Mucosa of gallbladder (tissue), 1 donor: Measurements from ENCODE around the gene TBC1D5. TPM values are rescaled to one million over a fixed set of nuclear protein-coding genes. Genes with fewer than 3 reads are reported as not detected.

Experiments used
- DNase-seq: peaks from one replicate; pipeline ENCODE4 v3.0.0-alpha.2; 2020; ENCODE audit warnings: low spot score
- total RNA-seq: library from RNA; stranded (reverse); gene quantifications from one replicate; pipeline ENCODE4 v1.2.1, GENCODE V29; 2021
- donor health status: DM: no; HTN: no; CAD: no.

The TBC1D5 gene
- total RNA-seq, 1 donor from 2014 or later, result 60.0 TPM

DNA sequence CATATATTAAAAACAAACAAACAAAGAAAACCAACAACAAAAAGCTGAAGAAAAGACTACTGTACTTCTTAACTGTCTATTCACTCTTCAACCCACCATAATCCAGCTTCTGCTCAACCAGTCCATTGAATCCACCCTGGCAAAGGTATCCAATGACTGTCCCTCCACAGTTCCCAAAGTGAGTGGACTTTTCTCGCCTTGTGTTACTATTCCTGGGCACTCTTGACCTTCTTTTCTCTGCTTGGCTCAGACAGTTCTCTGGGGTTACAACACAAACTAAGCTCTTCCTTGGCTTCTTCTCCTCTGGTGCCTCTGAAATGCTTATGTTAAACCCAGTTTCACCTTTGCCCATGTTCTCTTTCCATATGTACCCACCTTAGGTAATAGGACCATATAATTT is 437.5 kb downstream of the TBC1D5 start:
- no peak for DNase-seq

DNA sequence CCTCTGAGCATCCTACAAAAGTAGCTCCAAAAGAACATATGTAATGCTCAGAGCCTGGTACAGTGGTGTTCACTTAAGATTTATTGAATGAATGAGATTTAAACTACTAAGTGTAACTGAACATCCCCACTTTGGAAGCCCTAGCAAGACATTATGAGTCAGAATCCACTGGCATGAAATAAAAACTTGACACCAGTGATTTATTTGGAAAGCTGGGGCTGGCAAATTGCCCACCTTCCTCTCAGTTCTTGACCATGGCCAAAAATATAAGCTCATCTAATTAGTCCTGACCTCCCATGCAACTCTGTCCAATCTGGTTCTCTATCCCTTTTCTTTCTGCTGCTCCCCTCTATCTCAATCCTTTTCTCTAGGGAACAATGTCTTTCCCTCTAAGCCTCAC is 439.7 kb downstream of the TBC1D5 start:
- no peak for DNase-seq

DNA sequence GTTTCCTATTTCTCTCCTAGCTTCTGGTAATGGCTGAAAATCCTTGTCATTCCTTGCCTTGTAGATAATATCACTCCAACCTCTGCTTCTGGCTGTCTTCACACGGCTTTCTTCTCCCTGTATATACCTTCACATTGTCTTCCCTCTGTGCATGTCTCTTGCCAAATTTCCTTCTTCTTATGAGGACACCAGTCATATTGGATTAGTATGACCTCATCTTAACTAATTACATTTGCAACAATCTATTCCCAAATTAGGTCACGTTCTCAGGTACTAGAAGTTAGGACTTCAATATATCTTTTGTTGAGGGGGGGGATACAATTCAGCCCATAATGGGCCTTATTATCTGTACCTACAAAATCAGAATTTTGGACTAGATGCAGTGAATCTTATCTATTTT is 440.3 kb downstream of the TBC1D5 start:
- DNase-seq, result no peak

DNA sequence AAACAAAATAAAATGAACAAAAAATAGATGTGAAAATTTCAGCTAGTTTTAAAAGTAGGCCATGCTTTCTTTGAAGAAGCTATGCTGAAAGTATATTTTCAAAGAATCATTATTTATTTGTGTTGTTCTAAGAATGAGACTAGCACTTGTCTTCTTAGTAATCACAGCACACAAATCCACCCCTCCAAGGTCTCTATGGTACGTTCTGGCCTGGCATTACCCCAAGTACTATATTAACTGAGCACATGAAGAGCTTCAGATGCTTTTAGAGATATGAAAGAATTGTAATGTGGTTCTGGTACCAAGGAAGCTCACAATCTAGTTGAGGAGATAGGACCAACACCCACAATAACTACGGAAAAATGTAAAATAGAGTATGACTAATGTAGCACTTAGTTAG is 441.2 kb downstream of the TBC1D5 start:
- no peak for DNase-seq

DNA sequence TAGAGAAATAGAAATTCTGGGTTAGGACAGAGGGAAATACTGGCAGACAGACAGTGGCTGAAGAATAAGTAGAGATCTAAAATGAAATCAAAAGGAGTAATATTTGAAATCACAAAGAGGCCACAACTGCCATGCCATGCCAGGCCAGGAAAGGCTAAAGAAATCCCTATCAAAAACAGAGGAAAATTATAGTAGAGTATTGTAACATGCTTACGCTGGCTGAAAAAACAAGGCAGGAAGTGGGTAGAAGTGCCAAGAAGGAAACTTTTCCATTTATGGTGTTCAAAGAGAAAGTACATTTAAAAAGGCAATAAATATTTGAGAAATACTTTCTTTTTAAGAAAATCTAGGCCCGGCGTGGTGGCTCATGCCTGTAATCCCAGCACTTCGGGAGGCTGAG is 442.0 kb downstream of the TBC1D5 start:
- no peak for DNase-seq

DNA sequence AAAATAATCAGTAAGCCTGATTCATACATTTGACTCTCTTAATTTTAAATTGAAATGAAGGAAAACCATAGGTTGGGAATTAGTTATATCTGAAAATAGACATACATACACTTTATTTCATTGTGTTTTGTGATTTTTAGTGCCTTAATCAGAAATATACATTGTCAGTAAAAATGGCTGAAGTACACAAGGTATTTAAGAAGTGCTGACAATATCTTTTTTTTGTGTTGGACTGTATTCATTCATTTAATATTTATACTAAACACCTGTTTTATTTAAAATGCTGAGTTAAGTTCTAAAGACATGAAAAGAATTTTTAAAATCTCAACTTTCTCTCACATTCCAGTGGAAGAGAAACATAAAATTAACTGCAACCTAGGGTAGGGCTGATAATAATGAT is 444.4 kb downstream of the TBC1D5 start:
- no peak for DNase-seq

DNA sequence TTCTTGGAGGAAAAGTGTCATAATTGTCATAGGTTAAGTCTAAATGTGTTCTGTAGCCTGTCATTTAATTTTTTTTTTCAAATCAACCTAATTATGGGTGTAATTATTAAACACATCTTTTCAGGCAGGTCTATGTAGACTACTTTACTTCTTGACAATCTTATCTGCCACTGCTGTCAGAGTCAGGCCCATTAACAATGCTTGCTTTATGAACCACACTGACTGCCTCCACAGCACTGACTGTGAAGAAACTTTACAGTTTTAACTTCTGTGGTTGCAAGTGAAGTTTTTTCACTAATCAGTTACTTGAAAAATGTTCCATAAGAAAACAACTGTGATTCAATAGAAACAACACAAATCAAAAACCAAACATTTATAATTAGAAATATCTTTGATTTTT is 449.9 kb downstream of the TBC1D5 start:
- no peak for DNase-seq

DNA sequence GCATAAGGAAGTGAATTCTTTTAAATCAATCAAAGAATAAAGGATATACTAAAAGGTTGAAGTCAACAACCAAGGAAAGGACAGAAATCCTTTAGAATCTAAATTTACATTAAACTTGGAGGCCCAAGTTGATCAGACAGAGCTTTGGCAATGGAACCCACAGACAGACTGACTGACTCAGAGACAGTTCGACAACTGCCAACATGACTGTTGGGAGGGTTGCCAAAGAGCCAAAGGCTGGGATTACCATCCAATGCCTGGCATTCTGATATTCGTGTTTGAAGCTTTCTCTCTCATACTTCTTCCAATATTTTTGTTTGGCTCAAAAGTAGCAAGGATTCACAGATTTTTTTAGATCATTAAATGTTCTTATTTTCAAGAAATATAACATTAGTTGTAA is 451.5 kb downstream of the TBC1D5 start:
- DNase-seq, result no peak

DNA sequence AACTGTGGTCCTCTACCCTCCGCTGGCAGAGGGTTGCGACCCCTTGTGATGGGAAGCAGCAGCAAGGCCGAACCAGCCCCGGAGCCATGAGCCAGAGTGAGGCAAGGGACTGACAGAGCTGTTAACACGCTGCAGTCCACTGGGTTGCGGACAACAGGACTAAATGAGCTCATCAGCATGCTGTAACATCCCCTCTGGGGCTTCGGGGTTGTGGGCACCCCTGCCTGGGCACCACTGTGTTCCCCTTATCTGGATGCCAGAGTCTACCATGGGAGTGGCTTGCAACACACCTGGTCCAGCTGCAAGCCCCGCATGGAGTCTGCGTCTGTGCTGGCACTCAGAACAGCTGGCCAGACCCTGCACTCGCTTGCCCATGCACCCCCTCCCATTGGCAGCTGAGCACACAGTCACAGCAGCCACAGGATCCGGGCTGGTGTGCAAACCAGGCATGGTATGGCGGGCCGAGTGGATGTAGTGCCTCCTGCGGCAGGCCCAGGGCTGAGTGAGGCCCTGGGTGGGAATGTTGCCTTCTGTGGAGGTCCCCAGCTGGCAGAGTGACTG is 453.5 kb downstream of the TBC1D5 start:
- no peak for DNase-seq

DNA sequence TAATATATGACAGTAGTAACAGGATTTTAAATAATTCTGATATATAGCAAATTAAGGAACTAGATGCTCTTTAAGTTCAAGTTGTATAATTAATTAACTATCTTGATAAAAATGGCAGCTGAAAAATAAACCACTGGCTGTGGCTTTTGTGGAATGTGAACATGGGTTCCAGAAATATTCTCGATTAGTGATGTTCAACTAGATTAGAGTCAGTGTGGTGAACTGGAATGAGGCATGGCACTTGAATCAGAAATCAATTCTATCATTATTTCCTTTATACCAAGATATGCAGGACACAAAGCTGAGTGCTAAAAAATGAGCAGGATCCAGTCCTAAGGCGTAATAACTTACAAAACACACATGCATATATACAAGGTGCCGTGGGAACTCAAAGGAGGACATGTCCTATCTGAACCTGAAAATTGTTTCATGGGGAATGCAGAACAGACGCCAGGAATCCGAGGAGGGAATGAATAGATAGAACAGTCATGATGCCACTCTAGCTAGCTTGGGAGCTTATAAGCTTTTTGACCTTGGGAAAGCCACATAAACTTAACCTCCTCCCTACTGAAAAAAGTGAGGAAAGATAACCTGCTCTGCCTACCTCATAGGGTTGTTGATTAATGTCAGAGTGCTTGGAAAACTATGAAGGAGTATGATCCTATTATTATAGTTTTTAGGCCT is 455.3 kb downstream of the TBC1D5 start:
- DNase-seq, result no peak

DNA sequence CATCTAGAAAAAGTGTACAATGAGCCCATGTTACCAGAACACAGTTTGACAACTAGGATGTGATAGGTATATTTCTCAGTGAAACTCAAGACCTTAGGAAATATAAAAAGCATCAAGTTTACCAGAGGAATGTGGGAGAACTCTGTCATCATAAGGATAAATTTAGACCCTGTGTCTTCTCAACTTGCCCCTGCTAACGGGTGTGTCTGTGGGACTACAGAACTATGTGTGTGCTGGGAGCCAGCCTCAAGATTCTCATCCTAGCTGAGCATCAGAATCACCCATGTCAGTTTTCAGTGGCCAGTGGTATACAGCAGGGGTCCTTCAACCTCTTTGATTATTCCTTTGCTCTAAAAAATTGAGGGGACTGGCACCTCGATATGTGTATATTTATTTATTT is 464.4 kb downstream of the TBC1D5 start:
- DNase-seq, result no peak

DNA sequence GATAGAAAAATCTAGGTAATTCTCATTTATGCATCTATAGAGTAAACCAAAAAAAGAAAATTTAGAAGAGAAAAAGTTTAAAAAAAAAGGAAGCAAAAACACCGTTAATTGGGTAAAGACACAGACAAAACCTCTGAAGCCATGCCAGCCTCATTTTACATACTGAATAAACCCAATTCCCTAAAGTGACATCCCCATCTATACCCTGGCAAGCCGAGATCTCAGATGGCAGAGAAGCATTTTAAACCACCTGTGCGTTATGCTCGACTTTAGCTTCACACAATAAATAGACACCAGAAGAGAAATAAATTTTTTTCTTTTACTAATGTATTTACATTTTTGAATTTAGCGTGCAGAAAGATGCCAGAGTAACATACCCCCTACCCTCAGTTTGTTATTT is 475.6 kb downstream of the TBC1D5 start:
- DNase-seq, result no peak

DNA sequence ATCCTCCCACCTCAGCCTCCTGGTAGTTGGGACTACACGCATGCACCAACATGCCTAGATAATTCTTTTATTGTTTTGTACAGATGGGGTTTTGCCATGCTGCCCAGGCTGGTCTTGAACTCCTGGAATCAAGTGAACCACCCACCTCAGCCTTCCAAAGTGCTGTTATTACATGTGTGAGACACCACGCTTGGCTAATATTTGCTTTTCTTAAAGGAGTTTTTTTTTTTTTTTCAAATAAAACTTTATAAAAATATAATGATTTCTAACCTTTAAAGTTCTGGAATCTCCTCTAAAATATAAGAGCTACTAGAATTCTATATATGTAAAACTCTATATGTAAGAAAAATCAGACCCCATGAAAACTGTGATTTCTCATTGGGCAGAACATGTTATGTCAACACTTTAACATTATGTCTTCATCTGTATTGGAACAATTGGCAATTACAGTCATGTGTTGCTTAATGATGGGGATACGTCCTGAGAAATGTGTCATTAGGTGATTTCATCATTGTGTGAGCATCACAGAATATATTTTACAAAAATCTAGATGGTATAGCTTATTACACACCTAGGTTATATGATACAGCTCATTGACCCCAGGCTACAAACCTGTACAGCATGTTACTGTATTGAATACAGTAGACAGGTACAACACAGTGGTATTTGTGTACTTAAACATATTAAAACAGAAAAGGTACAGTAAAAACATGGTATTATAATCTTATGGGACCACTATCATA is 480.6 kb downstream of the TBC1D5 start:
- no peak for DNase-seq

DNA sequence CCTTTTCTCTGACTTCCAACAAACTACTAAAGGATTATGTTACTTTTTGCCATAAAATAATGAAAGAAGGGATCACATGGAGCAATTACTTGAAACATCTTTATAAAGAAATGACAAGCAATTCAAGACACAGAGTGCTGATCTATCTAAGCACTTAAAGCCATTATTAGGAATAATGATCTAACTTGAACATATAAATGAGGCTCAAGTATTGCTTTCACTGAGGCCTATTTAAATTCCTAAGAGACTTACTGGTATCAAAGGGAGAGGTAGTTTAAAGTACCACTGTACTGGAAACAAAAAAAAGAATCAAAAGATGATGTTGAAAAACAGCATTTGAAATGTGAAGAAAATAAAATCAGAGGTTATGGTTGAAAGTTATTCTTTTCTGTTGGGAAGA is 482.2 kb downstream of the TBC1D5 start:
- no peak for DNase-seq

DNA sequence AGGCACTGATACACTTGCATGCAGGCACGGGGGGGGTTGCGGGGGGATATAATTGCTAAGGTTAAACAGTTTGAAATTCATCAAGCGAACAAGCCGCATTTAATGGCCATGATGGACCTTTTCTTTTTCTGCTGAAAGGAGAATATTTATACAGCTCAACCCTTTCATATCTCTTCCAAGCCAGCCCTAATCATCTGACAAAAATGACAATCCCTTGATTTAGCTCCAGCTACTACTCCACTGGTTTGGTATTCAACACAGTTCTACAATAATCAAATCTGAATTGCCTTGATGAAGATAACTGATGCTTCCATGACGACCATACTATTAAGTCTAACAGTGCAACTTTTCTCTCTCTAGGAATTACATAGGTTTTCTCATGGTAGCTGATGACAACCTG is 482.7 kb downstream of the TBC1D5 start:
- DNase-seq, result no peak

DNA sequence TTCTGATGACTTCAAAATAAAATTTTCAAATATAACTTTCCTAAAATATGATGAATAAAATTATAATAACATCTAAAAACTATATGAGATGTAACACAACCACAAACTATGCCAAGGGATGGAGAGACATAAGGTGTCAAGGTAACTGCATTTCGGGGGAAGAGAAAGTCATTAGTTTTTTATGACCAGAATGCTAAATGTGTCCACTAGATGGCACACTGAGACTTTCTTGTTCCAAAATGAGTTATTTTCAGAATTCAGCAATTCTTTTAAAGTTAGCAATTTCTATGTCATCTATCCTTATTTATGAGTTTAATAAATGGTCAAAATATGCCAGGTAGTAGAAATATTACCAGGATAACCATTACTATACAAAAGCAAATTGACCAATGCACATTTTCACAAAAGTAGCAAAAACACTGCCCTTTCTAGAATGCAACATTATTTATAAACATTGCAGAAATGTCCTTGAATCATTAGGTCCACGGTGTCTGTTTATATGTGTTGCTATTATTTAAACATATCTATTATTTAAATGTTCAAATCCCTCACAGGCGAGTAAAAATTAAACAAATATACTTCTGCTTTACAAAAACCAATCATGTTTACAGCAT is 483.5 kb downstream of the TBC1D5 start:
- DNase-seq, result no peak

DNA sequence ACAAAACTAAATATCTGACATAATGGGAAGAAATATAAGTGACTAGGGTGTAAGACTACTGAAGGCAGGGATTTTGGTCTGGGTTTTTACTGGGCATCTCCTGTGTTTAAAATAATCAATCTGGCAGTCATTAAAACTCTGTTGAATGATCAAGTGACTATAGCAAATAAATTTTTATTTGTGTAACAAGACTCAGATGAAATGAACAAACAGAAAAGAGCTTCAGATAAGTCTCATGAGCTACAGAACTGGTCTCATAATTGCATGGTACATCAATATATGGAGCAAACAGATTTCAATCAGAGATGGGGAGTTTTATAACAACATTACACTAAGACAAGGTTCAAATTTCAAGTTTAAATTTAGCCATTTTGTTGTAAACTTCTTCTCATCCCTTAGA is 485.2 kb downstream of the TBC1D5 start:
- DNase-seq, result no peak

DNA sequence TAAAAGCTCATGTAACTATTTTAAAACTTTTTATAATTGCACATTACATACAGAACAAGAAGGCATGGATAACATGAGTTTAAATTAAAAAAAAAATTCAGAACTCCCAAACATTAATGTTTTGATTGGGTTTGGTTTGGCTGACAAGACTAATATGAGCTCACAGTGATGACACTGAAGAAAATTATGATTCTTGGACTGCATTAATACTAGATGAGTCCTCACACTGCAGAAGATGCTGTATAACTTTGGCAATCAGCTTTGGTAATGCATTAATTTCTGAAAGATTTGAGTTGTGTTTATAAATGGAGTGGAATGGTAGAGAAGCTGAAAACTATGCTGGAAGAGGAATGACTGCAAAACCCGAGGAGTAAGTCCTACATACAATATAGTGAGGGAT is 498.8 kb downstream of the TBC1D5 start:
- no peak for DNase-seq

DNA sequence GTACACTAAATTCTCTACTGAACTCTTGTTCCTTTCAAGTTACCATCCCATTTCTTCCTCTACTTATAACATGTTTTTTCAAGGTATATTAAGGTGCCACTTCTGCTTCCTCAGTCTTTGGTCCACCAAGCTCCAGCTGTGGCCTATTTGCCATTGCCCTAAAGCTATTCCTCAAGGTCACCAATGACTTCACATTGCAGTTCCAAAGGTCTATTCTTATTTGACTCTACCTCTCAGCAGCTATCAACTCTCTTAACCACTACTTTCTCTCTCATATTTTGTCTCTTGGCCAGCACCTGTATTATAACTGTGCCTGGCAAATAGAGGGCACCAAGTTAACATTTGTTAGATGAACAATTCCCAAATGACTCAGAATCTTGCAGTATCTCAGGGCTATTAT is 503.0 kb downstream of the TBC1D5 start:
- no peak for DNase-seq

DNA sequence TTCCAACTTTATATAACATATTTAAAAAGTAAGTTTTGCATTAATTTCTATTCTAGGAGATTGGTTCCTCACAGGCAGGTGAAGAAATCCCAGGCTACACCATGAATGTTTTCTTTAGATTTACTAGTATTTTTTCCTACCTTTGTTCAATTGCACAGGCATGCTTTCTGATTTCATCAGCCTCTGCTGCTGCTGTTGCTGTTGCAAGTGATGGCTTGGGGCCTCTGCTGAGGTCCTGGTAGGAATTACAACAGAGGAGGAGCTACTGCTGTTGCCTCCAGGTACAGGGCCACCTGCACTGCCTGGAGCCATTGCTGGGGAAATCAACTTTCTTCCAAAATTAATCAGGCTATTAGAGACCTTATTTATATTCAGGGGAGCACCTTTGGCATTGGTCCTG is 504.4 kb downstream of the TBC1D5 start:
- DNase-seq, result no peak

DNA sequence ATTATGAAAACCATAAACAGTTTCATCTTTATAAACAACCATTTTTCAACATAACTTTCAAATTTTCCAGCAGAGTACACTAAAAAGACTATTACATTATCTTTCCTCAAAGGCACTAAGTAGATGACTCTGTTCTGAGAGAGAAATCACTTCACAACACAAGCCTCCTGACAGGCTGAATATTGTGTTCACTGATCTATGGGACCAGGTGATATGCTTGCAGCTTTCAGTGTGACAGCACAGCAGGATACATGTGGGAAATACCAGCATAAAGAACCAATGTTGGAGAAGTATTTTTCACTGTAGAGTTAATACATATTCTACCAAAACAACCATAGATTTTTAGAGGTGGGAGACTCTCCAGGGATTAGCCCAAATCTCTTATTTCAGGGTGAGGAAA is 507.1 kb downstream of the TBC1D5 start:
- DNase-seq, result no peak

DNA sequence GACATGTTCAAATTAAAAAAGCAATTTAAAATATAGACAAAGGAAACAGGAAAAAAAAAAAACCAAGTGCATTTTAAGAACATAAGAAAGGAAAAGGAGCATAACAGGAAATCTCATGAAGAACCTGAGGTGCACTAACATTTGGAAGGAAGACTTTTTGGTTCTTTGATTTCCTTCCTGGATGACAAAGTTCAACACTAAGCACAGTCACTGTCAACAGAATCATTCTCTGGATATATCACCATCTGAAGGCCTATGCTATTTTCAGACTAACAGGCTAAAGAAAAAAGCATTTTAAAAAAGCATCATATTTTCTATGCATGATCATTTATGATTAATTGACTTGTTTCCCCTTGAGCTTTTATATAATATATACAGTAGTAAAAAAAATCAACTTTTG is 508.0 kb downstream of the TBC1D5 start:
- no peak for DNase-seq

DNA sequence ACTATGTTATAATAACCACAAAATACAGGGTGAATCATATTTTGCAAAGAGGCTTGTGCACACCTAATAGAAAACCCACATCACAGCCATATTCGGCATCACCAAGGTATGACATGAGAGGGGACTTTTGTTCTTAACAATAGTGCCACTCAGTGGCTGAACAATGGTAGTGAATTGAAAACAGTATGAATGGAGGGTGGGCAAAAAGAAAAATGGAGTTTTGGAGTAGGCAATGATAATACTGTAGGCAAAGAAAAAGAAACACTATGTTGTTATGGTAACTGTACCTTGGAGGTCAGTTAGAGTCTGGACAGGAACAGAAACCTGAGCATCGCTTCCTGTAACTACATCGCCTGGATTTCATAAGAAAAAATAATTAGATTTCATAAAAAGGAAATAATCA is 509.0 kb downstream of the TBC1D5 start:
- DNase-seq, result peak; percentile 12
